Right ventricle myocardium superior (tissue), 1 donor: ENCODE data around the gene BABAM2. TPM values are rescaled to one million over a fixed set of nuclear protein-coding genes. Genes with fewer than 3 reads are reported as not detected.
A peak's percentile ranks its signal among the peaks of the same experiment; 100 is the strongest.
"Not testable (repeated sequence)": the region's sequence is repeated elsewhere in the genome, so short reads cannot be mapped to it uniquely, and the experiment has no call there.

Experiments used
- ATAC-seq: fragments of 200-7000 bp; cut with Tn5 transposase; one replicate; pipeline ENCODE4 v1.9.1; 2020; ENCODE audit warnings: mild to moderate bottlenecking; ENCODE audit not compliant: poor library complexity
- DNase-seq: peaks from one replicate; pipeline ENCODE4 v3.0.0-alpha.2; 2020
- intact Hi-C: fragments of 100-400 bp; cut with DNase I; formaldehyde crosslinking; loops from one replicate; pipeline ENCODE4 v1.11.2; 2022
- total RNA-seq: library from RNA; stranded (reverse); fragmentation: NEBNext Ultra II Directional; extraction: Animal tissue kit (Norgen Biotek cat#: 25700); gene quantifications from one replicate; pipeline ENCODE4 v1.2.1, GENCODE V29; 2021
- donor health status: DM: no; HTN: yes; CAD: no; lungs with severe emphysema.

Gene BABAM2
- total RNA-seq, 1 donor from 2014 or later = 51.3 TPM

DNA sequence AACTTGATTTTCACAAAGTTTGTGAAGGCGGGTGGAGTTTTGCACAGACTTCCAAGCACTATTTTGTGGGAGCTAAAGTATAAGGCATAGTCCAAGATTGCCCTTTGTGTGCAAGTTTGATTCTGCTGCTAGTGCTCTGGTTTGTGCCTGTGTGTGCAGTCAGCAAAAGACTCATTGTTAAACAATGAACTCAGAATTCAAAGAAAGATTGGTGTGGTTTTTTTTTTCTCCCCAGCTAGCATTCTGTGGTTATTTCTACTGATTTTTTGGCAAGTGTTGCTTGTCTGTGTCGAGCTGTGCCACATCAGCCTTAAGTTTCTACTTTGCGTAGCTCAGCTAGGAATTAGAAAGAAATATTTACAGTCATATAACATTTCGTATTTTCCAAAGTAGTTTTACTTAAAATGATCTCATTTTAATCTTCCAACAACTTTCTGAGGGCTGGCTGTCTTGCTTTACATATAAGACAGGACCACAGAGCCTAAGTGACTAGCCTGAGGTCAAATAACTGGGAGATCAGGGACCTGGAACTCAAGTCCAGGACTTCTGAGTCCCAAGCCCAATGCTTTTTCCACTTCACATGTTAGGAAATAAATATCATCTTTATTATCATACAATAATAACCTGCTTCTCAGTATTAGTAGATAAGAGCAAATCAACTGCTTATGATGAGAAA lies 69.8 kb downstream of the BABAM2 start:
- peak; percentile 42 for ATAC-seq
- intact Hi-C loops = no loop called here
- DNase-seq = no peak

DNA sequence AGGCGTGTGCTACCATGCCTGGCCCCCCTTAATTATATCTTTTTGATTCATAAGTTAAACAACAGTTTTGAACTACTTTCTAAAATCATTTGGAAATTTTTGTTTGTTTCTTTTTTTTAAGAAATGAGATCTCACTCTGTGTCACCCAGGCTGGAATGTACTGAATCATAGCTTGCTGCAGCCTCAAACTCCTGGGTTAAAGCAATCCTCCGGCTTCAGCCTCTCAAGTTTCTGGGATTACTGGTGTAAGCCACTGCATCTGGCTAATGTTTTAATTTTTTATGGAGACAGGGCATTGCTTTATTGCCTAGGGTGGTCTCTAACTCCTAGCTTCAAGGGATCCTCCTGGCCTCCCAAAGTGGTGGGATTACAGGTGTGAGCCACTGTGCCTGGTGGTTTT lies 71.5 kb downstream of the BABAM2 start:
- DNase-seq = no peak
- ATAC-seq = no peak
- intact Hi-C loops = no loop called here

DNA sequence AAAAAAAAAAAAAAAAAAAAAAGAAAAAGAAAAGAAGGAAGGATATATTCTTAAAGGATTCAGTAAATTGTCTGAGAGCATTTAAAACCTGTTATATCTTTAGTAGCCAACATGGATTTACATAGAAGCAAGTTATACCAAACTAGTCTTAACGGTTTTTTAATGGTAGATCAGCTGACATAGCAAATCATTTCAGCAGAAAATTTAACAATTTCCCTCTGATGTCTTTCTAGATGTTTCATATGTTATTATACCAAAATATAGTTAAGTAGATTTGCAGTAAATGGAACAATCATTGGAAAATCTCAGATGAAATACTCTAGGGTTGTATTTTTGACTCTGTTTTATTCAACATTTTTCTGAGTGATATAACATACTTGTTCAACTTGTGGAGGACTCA lies 72.9 kb downstream of the BABAM2 start:
- DNase-seq (no peak), ATAC-seq (no peak)
- intact Hi-C loops = no loop called here

DNA sequence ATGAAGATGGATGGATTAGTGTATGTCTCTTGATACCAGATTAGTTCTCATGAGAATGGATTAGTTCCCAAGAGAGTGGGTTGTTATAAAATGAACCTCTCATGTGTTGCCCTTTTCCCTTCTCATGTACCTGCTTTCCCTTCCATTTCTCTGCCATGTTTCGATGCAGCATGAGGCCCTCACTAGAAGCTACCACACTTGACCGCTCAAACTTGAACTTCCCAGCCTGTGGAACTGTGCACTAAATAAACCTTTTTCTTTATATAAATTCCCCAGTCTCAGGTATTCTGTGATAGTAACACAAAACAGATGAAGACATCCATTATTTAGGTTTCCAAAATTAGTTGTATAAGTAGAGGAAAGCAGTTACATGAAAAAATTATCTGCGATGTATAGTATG lies 73.5 kb downstream of the BABAM2 start:
- intact Hi-C loops = no loop called here
- DNase-seq (no peak), ATAC-seq (no peak)

DNA sequence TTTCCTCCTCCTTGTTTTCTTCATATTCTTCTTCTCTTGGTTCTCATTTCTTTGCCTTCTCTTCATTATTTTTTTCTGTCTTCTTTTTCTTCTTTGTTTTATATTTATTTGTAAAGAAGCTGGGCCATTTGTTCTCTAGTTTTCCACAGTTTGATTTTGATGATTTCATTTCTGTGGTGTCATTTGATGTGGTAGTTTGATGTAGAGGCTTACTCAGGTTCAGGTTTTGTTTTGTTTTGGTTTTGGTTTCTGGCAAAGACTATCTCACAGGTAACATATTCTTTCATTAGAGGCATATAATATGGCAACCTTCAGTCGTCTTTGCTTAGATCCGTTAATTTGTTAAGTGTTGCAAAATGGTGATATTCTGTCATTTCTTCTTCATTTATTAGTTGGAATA lies 75.3 kb downstream of the BABAM2 start:
- intact Hi-C loops = no loop called here
- DNase-seq (no peak), ATAC-seq (no peak)

DNA sequence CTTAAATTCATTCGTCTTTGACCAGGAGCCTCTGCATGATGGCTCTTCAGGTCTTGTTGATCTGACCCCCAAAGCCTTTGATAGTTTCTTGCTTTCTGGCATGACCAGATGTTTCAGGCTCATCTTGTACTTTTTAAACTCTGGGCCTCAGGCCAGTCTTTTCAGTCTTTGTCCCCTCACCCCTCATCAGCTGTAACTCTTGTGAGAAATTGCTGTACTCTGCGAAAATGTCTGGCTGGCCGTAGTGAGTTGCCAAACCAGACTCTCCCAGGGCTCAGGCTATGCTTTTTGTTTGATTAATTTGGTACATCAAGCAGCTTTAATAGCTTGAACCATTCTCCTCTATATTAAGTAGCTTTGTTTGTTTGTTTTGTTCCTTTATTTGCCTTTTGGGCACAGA lies 75.9 kb downstream of the BABAM2 start:
- intact Hi-C loops = no loop called here
- no peak for DNase-seq
- peak; percentile 80 for ATAC-seq

DNA sequence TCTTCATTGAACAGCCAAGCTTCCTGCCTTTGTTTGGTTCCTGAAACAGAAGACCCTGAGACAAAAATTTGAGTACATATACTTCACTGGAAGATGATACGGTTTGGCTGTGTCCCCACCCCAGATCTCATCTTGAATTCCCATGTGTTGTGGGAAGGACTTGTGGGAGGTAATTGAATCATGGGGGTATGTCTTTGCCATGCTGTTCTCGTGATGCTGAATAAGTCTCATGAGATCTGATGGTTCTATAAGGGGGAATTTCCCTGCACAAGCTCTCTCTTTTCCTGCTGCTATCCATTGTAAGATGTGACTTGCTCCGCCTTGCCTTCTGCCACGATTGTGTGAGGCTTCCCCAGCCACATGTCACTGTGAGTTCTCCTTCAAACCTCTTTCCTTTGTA lies 76.5 kb downstream of the BABAM2 start:
- no peak for DNase-seq
- intact Hi-C loops = no loop called here
- ATAC-seq = no peak

DNA sequence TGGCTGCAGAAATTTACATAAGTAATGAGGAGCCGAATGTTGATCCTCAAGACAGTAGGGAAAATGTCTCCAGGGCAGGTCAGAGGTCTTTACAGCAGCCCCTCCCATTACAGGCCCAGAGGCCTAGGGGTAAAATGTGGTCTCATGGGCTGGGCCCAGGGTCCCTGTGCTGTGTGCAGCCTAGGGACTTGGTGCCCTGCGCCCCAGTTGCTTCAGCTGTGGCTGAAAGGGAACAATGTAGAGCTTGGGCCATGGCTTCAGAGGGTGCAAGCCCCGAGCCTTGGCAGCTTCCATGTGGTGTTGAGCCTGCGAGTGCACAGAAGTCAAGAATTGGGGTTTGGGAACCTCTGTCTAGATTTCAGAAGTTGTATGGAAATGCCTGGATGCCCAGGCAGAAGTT lies 77.5 kb downstream of the BABAM2 start:
- intact Hi-C loops, ATAC-seq, DNase-seq: not testable (repeated sequence)

DNA sequence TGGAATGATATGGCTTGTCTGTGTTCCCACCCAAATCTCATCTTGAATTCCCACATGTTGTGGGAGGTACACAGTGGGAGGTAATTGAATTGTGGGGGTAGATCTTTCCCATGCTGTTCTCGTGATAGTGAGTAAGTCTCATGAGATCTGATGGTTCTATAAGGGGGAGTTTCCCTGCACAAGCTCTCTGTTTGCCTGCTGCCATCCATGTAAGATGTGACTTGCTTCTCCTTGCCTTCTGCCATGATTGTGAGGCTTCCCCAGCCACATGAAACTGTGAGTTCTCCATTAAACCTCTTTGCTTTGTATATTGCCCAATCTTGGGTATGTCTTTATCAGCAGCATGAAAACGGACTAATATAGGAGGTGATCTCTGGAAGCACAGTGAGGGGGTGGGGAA lies 78.4 kb downstream of the BABAM2 start:
- DNase-seq, intact Hi-C loops: not testable (repeated sequence)

DNA sequence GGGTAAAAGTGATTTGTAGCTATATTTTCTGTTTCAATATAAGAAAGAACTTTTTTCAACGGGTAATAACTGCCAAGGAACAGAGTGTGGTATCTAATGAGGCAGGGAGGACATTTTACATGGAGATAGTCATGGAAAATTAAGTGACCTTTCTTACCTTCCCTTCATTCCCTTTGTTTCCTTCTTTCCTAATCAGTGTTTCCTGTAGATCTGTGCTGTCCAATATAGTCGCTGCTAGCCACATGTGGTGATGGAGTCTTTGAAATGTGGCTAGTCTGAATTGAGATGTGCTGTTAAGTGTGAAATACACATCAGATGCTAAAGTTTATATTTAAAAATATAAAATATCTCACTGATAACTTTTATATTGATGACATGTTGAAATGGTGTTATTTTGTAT lies 81.8 kb downstream of the BABAM2 start:
- DNase-seq = no peak
- intact Hi-C loops = no loop called here
- no peak for ATAC-seq

More for the DNA sequence above, 78.4 kb downstream of the BABAM2 start:
- ATAC-seq = not testable (repeated sequence)

DNA sequence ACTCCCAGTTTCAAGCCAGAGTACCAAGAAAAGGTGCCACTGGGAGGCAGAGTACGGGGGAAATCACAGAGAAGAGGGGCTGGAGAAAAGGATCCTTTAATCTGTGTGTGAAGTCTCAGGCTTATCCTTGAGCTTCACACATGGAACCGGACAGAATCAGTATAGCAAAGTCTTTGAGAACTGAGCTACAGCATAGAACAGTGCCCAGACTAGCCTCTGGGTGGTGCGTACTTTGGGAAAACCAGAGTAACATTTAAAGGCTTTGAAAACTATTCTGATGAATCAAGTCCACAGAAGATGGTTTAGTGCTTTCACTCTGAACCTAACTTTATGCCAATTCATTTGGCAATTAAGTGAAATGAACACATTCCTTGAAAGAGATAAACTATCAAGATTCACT lies 83.1 kb downstream of the BABAM2 start:
- intact Hi-C loops = no loop called here
- ATAC-seq (no peak), DNase-seq (no peak)

DNA sequence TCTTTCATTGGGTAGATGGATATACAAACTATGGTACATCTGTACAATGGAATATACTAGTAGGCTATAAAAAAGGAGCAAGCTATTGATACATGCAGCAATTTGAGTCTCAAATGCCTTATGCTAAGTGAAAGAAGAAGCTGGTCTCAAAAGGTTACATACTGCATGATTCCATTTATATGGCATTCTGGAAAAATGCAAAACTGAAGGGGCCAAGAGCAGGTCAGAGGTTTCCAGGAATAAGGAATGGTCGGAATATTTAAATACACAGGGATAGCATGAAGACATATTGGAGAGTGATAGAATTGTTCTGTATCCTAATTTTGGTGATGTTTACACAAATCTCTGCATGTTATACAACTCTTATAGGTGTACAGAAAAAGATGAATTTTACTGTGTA lies 85.8 kb downstream of the BABAM2 start:
- intact Hi-C loops = no loop called here
- DNase-seq (no peak), ATAC-seq (no peak)

DNA sequence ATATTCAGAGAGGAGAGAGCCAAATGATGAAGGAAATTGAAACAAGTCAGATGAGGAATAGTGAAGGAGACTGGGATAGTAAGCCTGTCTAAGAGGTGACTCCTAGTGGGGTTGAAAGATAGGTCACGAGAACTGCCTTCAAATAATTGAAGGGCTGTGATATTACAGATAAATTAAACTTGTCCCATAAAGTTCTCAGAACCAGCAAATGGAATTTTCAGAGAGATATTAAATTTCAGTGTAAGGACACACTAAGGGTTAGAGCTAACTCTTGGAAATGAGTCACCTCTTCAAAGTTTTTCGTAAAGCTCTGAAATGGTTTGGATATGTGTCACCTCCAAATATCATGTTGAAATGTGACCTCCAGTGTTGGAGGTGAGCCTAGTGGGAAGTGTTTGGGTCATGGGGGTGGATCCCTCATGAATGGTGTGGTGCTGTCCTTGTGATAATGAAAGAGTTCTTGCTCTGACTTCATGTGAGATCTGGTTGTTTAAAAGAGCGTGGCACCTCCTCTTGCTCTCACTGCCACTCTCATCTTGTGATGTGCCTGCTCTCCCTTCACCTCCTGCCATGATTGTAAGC lies 87.3 kb downstream of the BABAM2 start:
- intact Hi-C loops = no loop called here
- DNase-seq (no peak), ATAC-seq (no peak)

DNA sequence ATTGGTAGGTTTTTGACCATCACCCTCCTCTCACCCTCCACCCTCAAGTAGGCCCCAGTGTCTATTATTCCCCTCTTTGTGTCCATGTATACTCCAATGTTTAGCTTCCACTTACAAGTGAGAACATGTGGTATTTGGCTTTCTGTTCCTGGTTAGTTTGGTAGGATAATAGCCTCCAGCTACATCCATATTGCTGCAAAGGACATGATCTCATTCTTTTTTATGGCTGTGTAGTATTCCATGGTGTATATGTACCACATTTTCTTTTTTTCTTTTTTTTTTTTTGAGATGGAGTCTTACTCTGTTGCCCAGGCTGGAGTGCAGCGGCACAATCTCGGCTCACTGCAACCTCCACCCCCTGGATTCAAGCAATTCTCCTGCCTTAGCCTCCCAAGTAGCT lies 88.2 kb downstream of the BABAM2 start:
- DNase-seq, ATAC-seq, intact Hi-C loops: not testable (repeated sequence)

DNA sequence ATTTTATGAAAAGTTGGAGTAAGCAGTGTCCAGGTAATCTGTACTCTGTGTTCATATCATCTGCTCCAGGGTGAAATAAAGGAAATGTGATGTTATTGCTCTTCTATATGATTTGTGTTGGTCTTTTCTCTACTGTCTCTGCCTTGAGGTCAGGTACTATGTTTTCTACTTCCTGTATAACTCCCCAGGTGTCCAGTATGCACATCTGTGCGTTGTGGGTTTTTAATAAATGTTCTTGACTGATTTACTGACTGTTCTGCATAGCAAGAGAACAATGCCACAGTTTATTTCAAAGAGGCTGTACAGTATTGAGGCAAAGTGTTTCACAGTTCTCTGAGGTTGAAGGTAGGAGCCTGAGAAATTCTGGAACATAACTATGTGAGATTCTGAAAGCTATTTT lies 89.7 kb downstream of the BABAM2 start:
- intact Hi-C loops = no loop called here
- no peak for DNase-seq
- no peak for ATAC-seq

DNA sequence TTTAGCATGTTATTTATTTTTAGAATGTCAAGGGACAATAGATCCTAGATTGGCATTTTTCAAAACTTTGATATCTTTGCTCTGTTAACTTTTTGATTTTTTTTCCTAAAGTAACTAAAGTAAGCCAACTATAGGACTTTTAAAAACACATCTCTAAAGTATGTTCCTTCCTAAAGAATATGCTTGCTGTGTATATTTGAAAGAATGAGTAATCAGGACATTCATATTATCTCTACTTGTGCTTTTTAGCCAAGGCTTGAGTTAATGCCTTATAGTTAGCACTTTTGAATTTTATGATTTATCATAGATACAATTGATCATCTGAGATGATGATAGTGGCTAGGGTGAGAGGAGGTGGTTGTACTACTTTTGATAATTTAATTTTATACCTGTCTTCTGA lies 93.6 kb downstream of the BABAM2 start:
- no peak for DNase-seq
- ATAC-seq = no peak
- intact Hi-C loops = no loop called here

DNA sequence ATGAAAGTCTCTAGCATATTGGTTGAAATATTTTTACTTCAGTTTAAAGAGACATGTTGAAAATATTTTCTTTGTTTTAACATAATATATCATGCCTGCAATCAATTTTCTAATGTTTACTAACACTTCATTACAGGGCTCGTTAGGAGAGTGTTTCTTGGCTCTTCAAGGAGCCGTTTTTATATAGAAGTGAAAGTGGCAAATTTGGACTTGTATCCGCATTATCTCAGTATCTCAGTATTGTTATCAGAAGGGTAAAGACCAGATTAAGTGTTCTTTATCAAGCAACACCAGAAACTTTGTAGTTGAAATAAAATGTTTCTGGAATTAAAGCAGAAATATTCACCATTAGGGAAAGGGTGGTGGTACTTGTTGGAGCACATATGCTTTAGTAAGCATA lies 97.8 kb downstream of the BABAM2 start:
- no peak for ATAC-seq
- intact Hi-C loops = no loop called here
- no peak for DNase-seq

DNA sequence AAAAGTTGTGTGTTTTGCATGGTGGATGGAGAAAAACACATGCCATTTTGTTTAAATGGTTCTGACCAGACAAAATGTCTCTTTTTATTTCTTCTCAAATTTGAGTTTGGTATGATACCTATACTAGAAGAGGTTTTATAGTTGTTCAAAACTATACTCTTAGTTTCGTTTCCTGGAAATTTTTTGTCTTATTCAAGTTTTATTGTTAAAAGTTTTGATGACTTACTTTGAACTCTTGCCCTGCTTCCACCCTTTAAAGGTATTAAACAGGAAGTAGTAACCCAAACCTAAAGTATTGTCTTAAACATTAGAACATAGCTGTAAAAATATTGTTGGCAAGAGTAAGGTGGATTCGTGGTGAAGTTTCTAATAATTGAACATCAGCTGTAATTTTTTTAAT lies 98.2 kb downstream of the BABAM2 start:
- ATAC-seq (no peak), DNase-seq (no peak)
- intact Hi-C loops = no loop called here

DNA sequence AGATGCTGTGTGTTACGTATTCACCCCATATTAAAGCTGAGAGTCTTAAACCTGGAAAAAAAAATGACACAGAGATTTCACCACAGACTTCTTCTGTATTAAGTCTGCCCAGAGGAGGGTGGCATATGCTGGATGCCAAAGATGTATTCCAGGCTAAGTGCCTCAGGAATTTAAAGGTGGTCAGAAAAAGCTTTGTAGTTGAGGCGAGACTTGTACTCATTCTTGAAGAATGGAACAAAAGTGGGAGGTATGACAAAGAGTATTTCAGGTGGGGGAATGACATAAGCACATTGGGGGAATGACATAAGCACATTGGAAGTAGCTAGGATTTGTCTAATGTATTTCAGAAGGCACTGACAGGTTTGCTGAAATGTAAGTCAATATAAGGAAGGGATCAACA lies 98.6 kb downstream of the BABAM2 start:
- intact Hi-C loops = no loop called here
- ATAC-seq (no peak), DNase-seq (no peak)

DNA sequence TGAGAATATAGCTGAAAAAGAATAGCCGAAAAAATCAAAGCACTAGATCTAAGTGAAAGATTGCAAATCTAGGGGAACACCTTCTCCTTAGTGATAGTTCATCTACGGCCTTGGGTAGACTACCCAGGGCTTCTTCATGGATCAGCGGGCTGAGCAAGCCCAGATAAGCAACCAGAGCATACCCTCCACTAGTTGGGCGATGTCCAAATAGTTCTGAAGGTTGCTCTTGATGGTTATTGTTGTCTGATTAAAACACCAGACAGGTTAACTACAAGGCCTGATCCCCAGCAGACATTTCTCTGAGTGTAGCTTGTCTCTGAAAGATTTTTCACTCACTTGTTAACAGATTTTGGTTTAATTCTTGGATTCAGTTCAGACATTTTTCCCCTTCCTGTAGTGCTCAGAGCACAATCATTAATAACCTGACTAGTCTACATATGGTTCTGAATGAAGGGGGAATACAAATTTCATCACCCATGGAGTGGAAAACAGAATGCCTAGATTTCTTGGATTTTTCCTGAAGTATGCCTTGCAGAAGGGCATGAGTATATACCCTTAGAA lies 99.6 kb downstream of the BABAM2 start:
- intact Hi-C loops = no loop called here
- no peak for ATAC-seq

DNA sequence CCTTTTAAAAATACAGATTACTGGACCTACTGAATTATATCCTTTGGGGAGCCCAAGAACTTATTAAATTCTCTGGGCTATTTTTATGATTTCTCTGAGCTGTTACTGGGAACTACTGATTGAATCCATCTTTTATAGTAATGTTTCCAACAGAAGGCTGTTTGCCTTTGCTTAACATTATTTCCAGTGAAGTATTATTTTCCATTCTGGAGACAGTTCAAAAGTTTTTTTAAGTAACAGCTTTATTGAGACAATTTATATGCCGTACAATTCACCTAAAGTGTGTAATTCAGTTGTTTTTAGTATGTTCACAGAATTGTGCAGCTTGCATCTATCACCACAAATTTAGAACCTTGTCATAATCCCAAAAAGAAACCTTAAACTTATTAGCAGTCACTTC lies 100.6 kb downstream of the BABAM2 start:
- ATAC-seq = no peak

More for the DNA sequence above, 99.6 kb downstream of the BABAM2 start:
- DNase-seq = no peak

More for the DNA sequence above, 100.6 kb downstream of the BABAM2 start:
- no peak for DNase-seq
- intact Hi-C loops = no loop called here
